ENCODE measurements around the gene SYNGR1.

DNA sequence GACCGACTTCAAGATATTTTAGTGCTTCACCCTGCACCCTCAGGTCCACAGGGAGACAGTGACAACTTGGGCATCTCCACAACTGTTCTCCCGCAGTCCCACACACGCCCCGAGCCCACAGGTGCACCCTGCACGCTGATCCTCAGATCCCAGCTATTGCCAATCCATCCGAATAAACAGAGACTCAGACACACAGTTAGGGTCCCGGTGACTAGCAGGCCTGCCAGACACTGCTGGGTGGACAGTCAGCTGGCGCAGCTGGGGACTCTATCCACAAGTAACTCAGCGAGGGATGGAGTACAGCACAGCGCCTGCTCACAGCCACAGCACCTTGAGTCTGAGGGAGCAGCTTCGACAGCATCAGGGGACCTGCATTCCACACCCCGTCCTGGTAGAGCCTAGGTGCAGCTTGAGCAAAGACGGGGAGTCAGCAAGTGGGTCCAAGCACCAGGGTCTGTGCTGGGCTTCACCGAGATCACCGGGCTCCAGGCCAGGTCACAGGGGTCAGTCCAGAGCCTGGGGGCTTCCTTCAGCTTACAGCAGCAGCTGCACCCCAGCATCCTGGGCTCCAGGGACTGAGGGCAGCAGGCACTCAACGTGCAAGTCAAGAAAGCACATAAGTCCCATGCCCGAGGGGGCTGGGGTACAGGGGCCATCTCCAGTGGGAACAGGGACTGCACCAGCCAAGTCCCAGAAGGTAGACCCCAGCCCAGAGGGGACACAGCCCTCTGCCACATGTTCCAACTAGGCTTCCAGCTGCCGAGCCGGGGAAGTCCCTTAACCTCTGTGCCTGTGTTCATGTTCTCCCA lies 38.0 kb upstream of the SYNGR1 start:
- TF ChIP-seq, protein P1, sequence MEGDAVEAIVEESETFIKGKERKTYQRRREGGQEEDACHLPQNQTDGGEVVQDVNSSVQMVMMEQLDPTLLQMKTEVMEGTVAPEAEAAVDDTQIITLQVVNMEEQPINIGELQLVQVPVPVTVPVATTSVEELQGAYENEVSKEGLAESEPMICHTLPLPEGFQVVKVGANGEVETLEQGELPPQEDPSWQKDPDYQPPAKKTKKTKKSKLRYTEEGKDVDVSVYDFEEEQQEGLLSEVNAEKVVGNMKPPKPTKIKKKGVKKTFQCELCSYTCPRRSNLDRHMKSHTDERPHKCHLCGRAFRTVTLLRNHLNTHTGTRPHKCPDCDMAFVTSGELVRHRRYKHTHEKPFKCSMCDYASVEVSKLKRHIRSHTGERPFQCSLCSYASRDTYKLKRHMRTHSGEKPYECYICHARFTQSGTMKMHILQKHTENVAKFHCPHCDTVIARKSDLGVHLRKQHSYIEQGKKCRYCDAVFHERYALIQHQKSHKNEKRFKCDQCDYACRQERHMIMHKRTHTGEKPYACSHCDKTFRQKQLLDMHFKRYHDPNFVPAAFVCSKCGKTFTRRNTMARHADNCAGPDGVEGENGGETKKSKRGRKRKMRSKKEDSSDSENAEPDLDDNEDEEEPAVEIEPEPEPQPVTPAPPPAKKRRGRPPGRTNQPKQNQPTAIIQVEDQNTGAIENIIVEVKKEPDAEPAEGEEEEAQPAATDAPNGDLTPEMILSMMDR (conservative IDR thresholded peaks at IDR 0.05; ENCODE audit: low read depth, low read length): no peak
- no peak for TF ChIP-seq EZH2 (IDR thresholded peaks at IDR 0.05; ENCODE audit: low read length, unreplicated experiment)

Data from PC-3 (cell line).